HG03139 (cell line): ENCODE data around the gene MAGEA2B.
"Not testable (repeated sequence)": the region's sequence is repeated elsewhere in the genome, so short reads cannot be mapped to it uniquely, and the experiment has no call there.

Experiments used
- ATAC-seq: cut with Tn5 transposase; IDR thresholded peaks from one replicate; pipeline ENCODE4 v1.9.1; 2021; ENCODE audit not compliant: unreplicated experiment

The MAGEA2B gene

DNA sequence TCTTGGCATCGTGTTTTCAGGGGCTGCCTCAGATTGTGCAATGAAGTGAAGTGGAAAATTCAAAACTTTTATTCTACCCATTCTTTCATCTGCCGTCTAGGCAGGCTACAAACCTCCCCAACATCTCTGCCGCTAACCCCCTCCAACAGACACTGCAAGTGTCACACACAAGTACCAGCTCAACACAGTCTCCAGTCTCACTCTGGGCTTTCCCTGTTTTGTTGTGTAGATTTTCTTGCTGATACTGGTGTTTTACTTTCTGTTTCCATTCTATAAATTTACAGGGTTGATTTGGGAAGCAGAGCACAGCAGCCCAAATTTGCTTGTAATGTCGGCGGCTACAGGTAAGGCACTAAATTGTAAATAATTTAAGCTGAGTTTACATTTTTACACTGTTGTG, 40.4 kb downstream of the MAGEA2B start:
- not testable (repeated sequence) for ATAC-seq

DNA sequence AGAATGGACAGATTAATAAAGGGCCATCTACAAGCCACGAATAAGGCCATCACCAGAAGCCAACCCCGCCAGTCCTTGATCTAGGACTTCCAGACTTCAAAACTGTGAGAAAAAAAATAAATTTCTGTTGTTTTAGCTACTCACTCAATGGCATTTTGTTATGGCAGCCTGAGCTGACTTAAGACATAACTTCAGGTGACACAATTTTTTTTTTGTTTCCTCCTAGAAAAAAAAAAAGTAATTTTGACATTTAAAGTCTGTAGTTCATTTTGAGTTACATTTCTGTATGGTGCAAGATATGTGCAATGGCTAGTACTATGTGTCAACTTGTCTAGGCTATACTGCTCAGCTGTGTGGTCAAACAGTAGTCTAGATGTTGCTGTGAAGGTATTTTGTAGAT, 44.5 kb downstream of the MAGEA2B start, which contains the start of gene CSAG3:
CSAG3 (plus strand) TSS at position 301 of the 400 bp plus-strand sequence.
- not testable (repeated sequence) for ATAC-seq

DNA sequence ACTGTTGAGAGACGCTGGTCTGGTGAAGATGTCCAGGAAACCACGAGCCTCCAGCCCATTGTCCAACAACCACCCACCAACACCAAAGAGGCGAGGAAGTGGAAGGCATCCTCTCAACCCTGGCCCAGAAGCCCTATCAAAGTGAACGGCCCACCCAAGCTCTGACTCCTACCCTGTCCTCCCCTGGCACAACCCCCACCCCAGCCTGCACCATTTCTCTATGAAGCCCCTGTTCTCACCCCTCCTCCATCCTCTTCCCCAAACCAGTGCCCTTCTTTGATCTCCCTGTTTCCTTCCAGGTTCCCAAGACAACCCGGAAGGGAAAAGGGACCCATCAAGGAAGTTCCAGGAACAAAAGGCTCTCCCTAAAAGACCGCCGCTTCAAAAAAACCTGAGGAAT, 45.1 kb downstream of the MAGEA2B start:
- ATAC-seq: not testable (repeated sequence)

DNA sequence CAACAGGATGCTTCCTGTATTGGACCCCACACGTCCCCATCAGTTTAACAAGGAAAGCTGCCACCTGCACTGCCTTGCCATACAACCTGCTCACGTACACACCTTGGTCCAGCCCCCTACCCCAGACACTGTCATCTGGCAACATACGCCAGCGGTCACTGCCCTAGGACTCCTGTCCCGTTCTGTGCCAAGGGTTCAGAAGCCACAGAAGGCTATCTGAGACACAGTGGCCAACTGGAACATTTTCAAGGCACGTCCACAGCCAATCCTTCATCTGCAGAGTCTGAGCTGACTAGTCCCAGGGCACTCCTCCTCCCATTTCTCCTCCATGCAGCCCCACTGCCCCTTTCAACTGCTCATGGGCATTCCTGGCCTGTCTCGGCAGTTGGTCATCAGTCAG, 47.2 kb downstream of the MAGEA2B start:
- ATAC-seq: not testable (repeated sequence)

DNA sequence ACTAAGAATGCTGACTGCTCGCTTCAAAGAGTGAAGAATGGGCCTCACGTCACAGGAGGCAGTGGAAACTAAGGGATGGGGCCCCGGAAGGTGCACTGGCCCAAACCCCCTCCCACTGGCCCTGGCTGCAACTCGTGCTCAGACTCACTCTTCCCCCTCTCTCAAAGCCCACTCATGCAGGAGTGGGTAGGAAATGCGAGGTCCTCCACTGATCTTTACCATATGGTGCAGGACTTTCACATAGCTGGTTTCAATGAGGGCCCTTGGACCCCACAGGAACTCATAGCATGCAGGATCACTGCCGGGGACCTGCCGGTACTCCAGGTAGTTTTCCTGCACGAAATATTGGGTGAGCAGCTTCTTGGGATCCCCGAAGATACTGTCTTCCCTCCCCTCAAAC, 52.1 kb downstream of the MAGEA2B start:
- ATAC-seq: not testable (repeated sequence)
